K562 (cell line): Measurements from ENCODE around the gene ROM1. TPM values are rescaled to one million over a fixed set of nuclear protein-coding genes. Genes with fewer than 3 reads are reported as not detected.

ENCODE experiments used
- BDP1 ChIP-seq: IDR thresholded peaks from 3 replicates; pipeline ENCODE4 v1.6.1; 2011; ENCODE audit not compliant: insufficient read length, insufficient read depth
- CBFB ChIP-seq: sonication (generic); formaldehyde crosslinking; IDR thresholded peaks from 2 replicates; pipeline ENCODE4 v1.4.0; 2020; ENCODE audit warnings: mild to moderate bottlenecking, missing genetic modification reagents
- CHCHD3 ChIP-seq: fragments of 250-450 bp; sonication (Bioruptor Pico); IDR thresholded peaks from 2 replicates; pipeline ENCODE4 v2.1.2; 2022; ENCODE audit warnings: mild to moderate bottlenecking
- CREB3L1 ChIP-seq: fragments of 450-650 bp; IDR thresholded peaks from 2 replicates; pipeline ENCODE4 v1.6.1; 2014; ENCODE audit warnings: low read depth, mild to moderate bottlenecking, moderate library complexity, borderline replicate concordance
- FOXJ3 ChIP-seq: sonication (generic); formaldehyde crosslinking; IDR thresholded peaks from 2 replicates; pipeline ENCODE4 v1.4.0; 2020; ENCODE audit warnings: mild to moderate bottlenecking, missing genetic modification reagents
- HIVEP1 ChIP-seq: fragments of 250-450 bp; sonication (Bioruptor Pico); IDR thresholded peaks from 2 replicates; pipeline ENCODE4 v1.4.0; 2020; ENCODE audit warnings: mild to moderate bottlenecking
- L3MBTL2 ChIP-seq: fragments of 450-650 bp; IDR thresholded peaks from 2 replicates; pipeline ENCODE4 v1.6.1; 2016; ENCODE audit warnings: mild to moderate bottlenecking, moderate library complexity
- MAFG ChIP-seq: fragments of 450-650 bp; conservative IDR thresholded peaks from 2 replicates; pipeline ENCODE4 v1.6.1; 2016; ENCODE audit warnings: missing genetic modification characterization, missing compliant biosample characterization
- NCOA4 ChIP-seq: fragments of 450-650 bp; IDR thresholded peaks from 2 replicates; pipeline ENCODE4 v1.6.1; 2018; ENCODE audit warnings: mild to moderate bottlenecking; ENCODE audit not compliant: partially characterized antibody
- POLR2A ChIP-seq: fragments of 450-650 bp; conservative IDR thresholded peaks from 2 replicates; pipeline ENCODE4 v1.6.1; 2016
- POLR2AphosphoS2 ChIP-seq: IDR thresholded peaks from 2 replicates; pipeline ENCODE4 v1.6.1; 2012; ENCODE audit warnings: low read length, improper control_type of control experiment
- RAD51 ChIP-seq: fragments of 450-650 bp; IDR thresholded peaks from 2 replicates; pipeline ENCODE4 v1.7.1; 2016; ENCODE audit warnings: low read depth, mild to moderate bottlenecking, borderline replicate concordance
- RBBP5 ChIP-seq: fragments of 200-600 bp; sonication (generic); IDR thresholded peaks from 2 replicates; pipeline ENCODE4 v1.6.1; 2012; ENCODE audit warnings: borderline replicate concordance, mild to moderate bottlenecking, low read length, control low read depth, inconsistent platforms; ENCODE audit not compliant: insufficient read depth, poor library complexity, severe bottlenecking
- TAF9B ChIP-seq: fragments of 450-650 bp; IDR thresholded peaks from 2 replicates; pipeline ENCODE4 v1.6.1; 2018; ENCODE audit warnings: mild to moderate bottlenecking; ENCODE audit not compliant: partially characterized antibody
- TRIM28 ChIP-seq: fragments of 450-650 bp; IDR thresholded peaks from 2 replicates; pipeline ENCODE4 v1.6.1; 2017
- ZNF444 ChIP-seq: fragments of 250-450 bp; sonication (Bioruptor Pico); IDR thresholded peaks from 2 replicates; pipeline ENCODE4 v1.4.0; 2020; ENCODE audit warnings: mild to moderate bottlenecking, moderate library complexity
- ZNF589 ChIP-seq: fragments of 200-800 bp; sonication (Bioruptor generic); IDR thresholded peaks from 2 replicates; pipeline ENCODE4 v1.6.1; 2016; ENCODE audit warnings: low read depth, missing genetic modification characterization, missing compliant biosample characterization
- polyA plus RNA-seq, 8 experiments: library from polyadenylated mRNA; depleted of rRNA in 4 of 8; stranded (reverse) in 5 of 8; unstranded in 3 of 8; fragments of >200 nt; fragmentation: Nextera tagmentation in 2 of 8; fragmentation: Illumina TruSeq in 1 of 8; extraction: Ambion mirVana in 2 of 8; extraction: Trizol in 1 of 8; gene quantifications; 2 replicates each; pipeline versions ENCODE4 v1.2.1 to v1.2.3, GENCODE V29; 2011 to 2014; ENCODE audit warnings: inconsistent platforms in 1 of 8, missing spikeins in 1 of 8
- total RNA-seq, 7 experiments: library from RNA; depleted of rRNA in 6 of 7; stranded (reverse); fragments of >200 nt in 6 of 7; fragmentation: Illumina TruSeq in 2 of 7; extraction: Trizol in 2 of 7; gene quantifications; 2 replicates each; pipeline versions ENCODE4 v1.2.1 to v1.2.3, GENCODE V29; 2011 to 2021; ENCODE audit warnings: low replicate concordance in 1 of 7
- TF ChIP-seq, protein P1 (sequence below), 2 experiments: fragments of 450-650 bp in 1 of 2; sonication (generic) in 1 of 2; formaldehyde crosslinking in 1 of 2; IDR thresholded peaks; 2 replicates each; pipeline versions ENCODE4 v1.7.1 to v1.9.0; 2016 to 2022; ENCODE audit warnings: inconsistent platforms in 1 of 2, mild to moderate bottlenecking in 1 of 2, missing genetic modification reagents in 1 of 2

Gene ROM1
- total and polyA plus RNA-seq, 9 of the 15 experiments (the other 6 are each of a cell fraction or from before 2014, with no cell fraction given), result 0.75 to 4.0 (median 2.6) TPM

- TF ChIP-seq, protein P1, sequence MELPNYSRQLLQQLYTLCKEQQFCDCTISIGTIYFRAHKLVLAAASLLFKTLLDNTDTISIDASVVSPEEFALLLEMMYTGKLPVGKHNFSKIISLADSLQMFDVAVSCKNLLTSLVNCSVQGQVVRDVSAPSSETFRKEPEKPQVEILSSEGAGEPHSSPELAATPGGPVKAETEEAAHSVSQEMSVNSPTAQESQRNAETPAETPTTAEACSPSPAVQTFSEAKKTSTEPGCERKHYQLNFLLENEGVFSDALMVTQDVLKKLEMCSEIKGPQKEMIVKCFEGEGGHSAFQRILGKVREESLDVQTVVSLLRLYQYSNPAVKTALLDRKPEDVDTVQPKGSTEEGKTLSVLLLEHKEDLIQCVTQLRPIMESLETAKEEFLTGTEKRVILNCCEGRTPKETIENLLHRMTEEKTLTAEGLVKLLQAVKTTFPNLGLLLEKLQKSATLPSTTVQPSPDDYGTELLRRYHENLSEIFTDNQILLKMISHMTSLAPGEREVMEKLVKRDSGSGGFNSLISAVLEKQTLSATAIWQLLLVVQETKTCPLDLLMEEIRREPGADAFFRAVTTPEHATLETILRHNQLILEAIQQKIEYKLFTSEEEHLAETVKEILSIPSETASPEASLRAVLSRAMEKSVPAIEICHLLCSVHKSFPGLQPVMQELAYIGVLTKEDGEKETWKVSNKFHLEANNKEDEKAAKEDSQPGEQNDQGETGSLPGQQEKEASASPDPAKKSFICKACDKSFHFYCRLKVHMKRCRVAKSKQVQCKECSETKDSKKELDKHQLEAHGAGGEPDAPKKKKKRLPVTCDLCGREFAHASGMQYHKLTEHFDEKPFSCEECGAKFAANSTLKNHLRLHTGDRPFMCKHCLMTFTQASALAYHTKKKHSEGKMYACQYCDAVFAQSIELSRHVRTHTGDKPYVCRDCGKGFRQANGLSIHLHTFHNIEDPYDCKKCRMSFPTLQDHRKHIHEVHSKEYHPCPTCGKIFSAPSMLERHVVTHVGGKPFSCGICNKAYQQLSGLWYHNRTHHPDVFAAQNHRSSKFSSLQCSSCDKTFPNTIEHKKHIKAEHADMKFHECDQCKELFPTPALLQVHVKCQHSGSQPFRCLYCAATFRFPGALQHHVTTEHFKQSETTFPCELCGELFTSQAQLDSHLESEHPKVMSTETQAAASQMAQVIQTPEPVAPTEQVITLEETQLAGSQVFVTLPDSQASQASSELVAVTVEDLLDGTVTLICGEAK (IDR thresholded peaks at IDR 0.05), result no peak
- TF ChIP-seq, protein P1 (CRISPR knock-in tag; IDR thresholded peaks at IDR 0.05), result no peak
- TF ChIP-seq RBBP5, result no peak
- TF ChIP-seq POLR2A, result 0 out of 2 replicates have a peak, but pooled peaks have one; percentile 31
- peak; percentile 84 for TF ChIP-seq L3MBTL2
- TF ChIP-seq BDP1, result no peak
- no peak for TF ChIP-seq CREB3L1
- no peak for TF ChIP-seq TRIM28
- TF ChIP-seq HIVEP1 (CRISPR knock-in tag), result 0 out of 2 replicates have a peak, but pooled peaks have one; percentile 64
- no peak for TF ChIP-seq CHCHD3 (CRISPR knock-in tag)
- no peak for TF ChIP-seq POLR2AphosphoS2
- no peak for TF ChIP-seq ZNF589 (CRISPR knock-in tag)
- TF ChIP-seq RAD51, result peak; percentile 71
- no peak for TF ChIP-seq TAF9B
- TF ChIP-seq FOXJ3 (CRISPR knock-in tag), result no peak
- no peak for TF ChIP-seq CBFB (CRISPR knock-in tag)
- no peak for TF ChIP-seq MAFG (tag)
- no peak for TF ChIP-seq NCOA4
- no peak for TF ChIP-seq ZNF444 (CRISPR knock-in tag)
These were observed 10.7 kb upstream of the ROM1 start (continued) for GRCh38 chr11:62602141-62603071.
